HG03571 (cell line): Measurements from ENCODE around the gene ECHDC1.

Experiments used
- ATAC-seq: cut with Tn5 transposase; IDR thresholded peaks from one replicate; pipeline ENCODE4 v1.9.1; 2021; ENCODE audit not compliant: unreplicated experiment

The ECHDC1 gene

GRCh38 chr6:127290391-127291265, 52.8 kb downstream of the ECHDC1 start:
- ATAC-seq: no peak

GRCh38 chr6:127289934-127290333, 53.5 kb downstream of the ECHDC1 start:
- ATAC-seq: no peak

GRCh38 chr6:127288705-127289104, 54.7 kb downstream of the ECHDC1 start:
- no peak for ATAC-seq

- ATAC-seq: no peak
These were observed 61.2 kb downstream of the ECHDC1 start for GRCh38 chr6:127282184-127282583.

GRCh38 chr6:127279815-127280214, 63.6 kb downstream of the ECHDC1 start:
- ATAC-seq: no peak

- ATAC-seq: no peak
These were observed 65.2 kb downstream of the ECHDC1 start for GRCh38 chr6:127277878-127278843.

- ATAC-seq: no peak
These were observed 67.1 kb downstream of the ECHDC1 start for GRCh38 chr6:127276331-127276730.

GRCh38 chr6:127273499-127273898, 69.9 kb downstream of the ECHDC1 start:
- no peak for ATAC-seq

- ATAC-seq: no peak
These were observed 70.8 kb downstream of the ECHDC1 start for GRCh38 chr6:127272576-127272975.

GRCh38 chr6:127267646-127268625, 75.5 kb downstream of the ECHDC1 start:
- ATAC-seq: peak; percentile 0

- peak; percentile 69 for ATAC-seq
These were observed 76.3 kb downstream of the ECHDC1 start for GRCh38 chr6:127266892-127267645.

GRCh38 chr6:127266178-127266891, 77.1 kb downstream of the ECHDC1 start, which contains the start of gene RNF146:
Gene RNF146 (plus strand): TSS chr6:127266864. CDS start chr6:127280339, 13,475 bp downstream.
- peak; percentile 87 for ATAC-seq

- ATAC-seq: no peak
These were observed 79.9 kb downstream of the ECHDC1 start for GRCh38 chr6:127263481-127263880.

- no peak for ATAC-seq
These were observed 80.5 kb downstream of the ECHDC1 start for GRCh38 chr6:127262896-127263295.

GRCh38 chr6:127255286-127255685, 88.1 kb downstream of the ECHDC1 start:
- no peak for ATAC-seq

- ATAC-seq: no peak
These were observed 93.8 kb downstream of the ECHDC1 start for GRCh38 chr6:127249621-127250020.

- no peak for ATAC-seq
These were observed 96.0 kb downstream of the ECHDC1 start for GRCh38 chr6:127247114-127248096.

- no peak for ATAC-seq
These were observed 99.9 kb downstream of the ECHDC1 start for GRCh38 chr6:127243501-127243900.
